IMR-90 (cell line): ENCODE measurements around the gene EPB41L5. TPM values are rescaled to one million over a fixed set of nuclear protein-coding genes. Genes with fewer than 3 reads are reported as not detected.

ENCODE experiments used
- ATAC-seq: fragments of 200-7000 bp; cut with Tn5 transposase; 2 replicates; pipeline ENCODE4 v1.9.1; 2020; ENCODE audit warnings: low read depth, mild to moderate bottlenecking, moderate library complexity
- BruUV-seq: library from RNA; stranded (reverse); fragments of 400-500 nt; replicated peaks from 2 replicates; lab custom pipeline; 2021; lab: Mats Ljungman, UMichigan
- CTCF ChIA-PET: fragments of 300-600 bp; formaldehyde crosslinking; extraction: SDS; loops from one replicate; lab custom pipeline; 2021; ENCODE audit warnings: antibody characterized with exemption; lab: Yijun Ruan, JAX
- POLR2A ChIA-PET: fragments of 300-600 bp; sonication (Branson Sonifier 250); formaldehyde crosslinking; loops from one replicate; lab custom pipeline; 2022; ENCODE audit warnings: antibody characterized with exemption; ENCODE audit not compliant: unreplicated experiment; lab: Charles Lee
- DNase-seq: peaks from one replicate; pipeline ENCODE4 v3.0.0; 2013
- H2AFZ ChIP-seq: replicated peaks from 2 replicates; pipeline ENCODE3; 2013; ENCODE audit warnings: low read length, mild to moderate bottlenecking; ENCODE audit not compliant: poor library complexity
- H2AK5ac ChIP-seq: 2 replicates; pipeline ENCODE4 v1.6.1; 2013; ENCODE audit warnings: low read depth, low read length, inconsistent platforms
- H2AK9ac ChIP-seq: replicated peaks from 2 replicates; pipeline ENCODE3; 2013; ENCODE audit warnings: mild to moderate bottlenecking, low read depth, low read length, moderate library complexity; ENCODE audit not compliant: poor library complexity
- H2BK120ac ChIP-seq: 2 replicates; pipeline ENCODE4 v1.6.1; 2013; ENCODE audit warnings: low read depth, low read length, inconsistent platforms
- H2BK15ac ChIP-seq: 3 replicates; pipeline ENCODE4 v1.6.1; 2013; ENCODE audit warnings: low read depth, low read length, inconsistent platforms
- H2BK20ac ChIP-seq: 2 replicates; pipeline ENCODE4 v1.6.1; 2013; ENCODE audit warnings: low read depth, mild to moderate bottlenecking, inconsistent platforms, low read length, moderate library complexity
- H2BK5ac ChIP-seq: 2 replicates; pipeline ENCODE4 v1.6.1; 2013; ENCODE audit warnings: mild to moderate bottlenecking, low read depth, low read length, inconsistent platforms; ENCODE audit not compliant: poor library complexity, severe bottlenecking
- H3K14ac ChIP-seq: replicated peaks from 2 replicates; pipeline ENCODE4 v1.6.1; 2013; ENCODE audit warnings: low read depth, low read length, inconsistent platforms
- H3K18ac ChIP-seq: 2 replicates; pipeline ENCODE4 v1.6.1; 2013; ENCODE audit warnings: low read depth, low read length, control low read depth
- H3K23ac ChIP-seq: 2 replicates; pipeline ENCODE4 v1.6.1; 2013; ENCODE audit warnings: low read depth, low read length, inconsistent platforms
- H3K27ac ChIP-seq: 2 replicates; pipeline ENCODE4 v1.5.1; 2013; ENCODE audit warnings: mild to moderate bottlenecking, control low read depth, low read length; ENCODE audit not compliant: insufficient read depth
- H3K27me3 ChIP-seq: 2 replicates; pipeline ENCODE4 v1.6.1; 2013; ENCODE audit warnings: low read length; ENCODE audit not compliant: control insufficient read depth, insufficient read depth
- H3K36me3 ChIP-seq: 2 replicates; pipeline ENCODE4 v1.6.1; 2013; ENCODE audit warnings: low read length, mixed read lengths; ENCODE audit not compliant: control insufficient read depth, insufficient read depth
- H3K4ac ChIP-seq: 2 replicates; pipeline ENCODE4 v1.6.1; 2013; ENCODE audit warnings: low read depth, low read length, inconsistent platforms
- H3K4me1 ChIP-seq: 2 replicates; pipeline ENCODE4 v1.6.1; 2013; ENCODE audit warnings: low read length, mixed read lengths; ENCODE audit not compliant: control insufficient read depth, insufficient read depth
- H3K4me2 ChIP-seq: 2 replicates; pipeline ENCODE4 v1.6.1; 2013; ENCODE audit warnings: low read depth, mild to moderate bottlenecking, control low read depth, low read length, moderate library complexity
- H3K4me3 ChIP-seq: 2 replicates; pipeline ENCODE4 v1.5.1; 2013; ENCODE audit warnings: low read depth, mild to moderate bottlenecking, control low read depth, low read length, moderate library complexity; ENCODE audit not compliant: insufficient read depth
- H3K56ac ChIP-seq: 2 replicates; pipeline ENCODE4 v1.6.1; 2013; ENCODE audit warnings: low read length, inconsistent platforms; ENCODE audit not compliant: insufficient read depth; ENCODE audit errors: extremely low read depth
- H3K79me1 ChIP-seq, 2 experiments: 2 replicates each; pipeline ENCODE4 v1.6.1; 2013; ENCODE audit warnings: low read length in 2 of 2, inconsistent platforms in 1 of 2, low read depth in 1 of 2
- H3K9ac ChIP-seq: 2 replicates; pipeline ENCODE4 v1.6.1; 2013; ENCODE audit warnings: low read depth, low read length, control low read depth
- H3K9me1 ChIP-seq: 2 replicates; pipeline ENCODE4 v1.6.1; 2013; ENCODE audit warnings: low read length, inconsistent platforms; ENCODE audit not compliant: insufficient read depth
- H3K9me3 ChIP-seq: 2 replicates; pipeline ENCODE4 v1.6.1; 2013; ENCODE audit warnings: low read length; ENCODE audit not compliant: control insufficient read depth, insufficient read depth
- H4K20me1 ChIP-seq: 2 replicates; pipeline ENCODE4 v1.6.1; 2013; ENCODE audit warnings: low read length, inconsistent platforms; ENCODE audit not compliant: insufficient read depth
- H4K5ac ChIP-seq: 2 replicates; pipeline ENCODE4 v1.6.1; 2013; ENCODE audit warnings: mild to moderate bottlenecking, low read depth, low read length, control low read depth
- H4K8ac ChIP-seq, 2 experiments: 2 replicates each; pipeline ENCODE4 v1.6.1; 2013; ENCODE audit warnings: low read depth in 2 of 2, low read length in 2 of 2, control low read depth in 1 of 2, inconsistent platforms in 1 of 2
- H4K91ac ChIP-seq: 2 replicates; pipeline ENCODE4 v1.6.1; 2013; ENCODE audit warnings: low read depth, low read length, inconsistent platforms; ENCODE audit not compliant: insufficient read depth
- BHLHE40 ChIP-seq: fragments of 150-350 bp; IDR thresholded peaks from 2 replicates; pipeline ENCODE4 v1.6.1; 2016; ENCODE audit warnings: mild to moderate bottlenecking, low read depth, low read length
- CHD1 ChIP-seq: IDR thresholded peaks from 2 replicates; pipeline ENCODE4 v1.6.1; 2012; ENCODE audit warnings: low read depth, low read length, improper control_type of control experiment
- ELK1 ChIP-seq: fragments of 150-350 bp; IDR thresholded peaks from 2 replicates; pipeline ENCODE4 v1.6.1; 2016; ENCODE audit warnings: low read depth, mild to moderate bottlenecking, low read length, moderate library complexity, borderline replicate concordance
- MAFK ChIP-seq: IDR thresholded peaks from 2 replicates; pipeline ENCODE4 v1.6.1; 2012; ENCODE audit warnings: low read depth, low read length, improper control_type of control experiment
- NFE2L2 ChIP-seq: fragments of 150-350 bp; IDR thresholded peaks from 2 replicates; pipeline ENCODE4 v1.6.1; 2016; ENCODE audit warnings: low read depth, mild to moderate bottlenecking, low read length
- POLR2A ChIP-seq: IDR thresholded peaks from 2 replicates; pipeline ENCODE4 v1.6.1; 2012; ENCODE audit warnings: mild to moderate bottlenecking, low read depth, low read length
- RFX5 ChIP-seq: IDR thresholded peaks from 2 replicates; pipeline ENCODE4 v1.8.0; 2012; ENCODE audit warnings: low read depth, mild to moderate bottlenecking, low read length, moderate library complexity
- USF2 ChIP-seq: fragments of 150-350 bp; IDR thresholded peaks from 2 replicates; pipeline ENCODE4 v1.6.1; 2017; ENCODE audit warnings: mild to moderate bottlenecking, antibody characterized with exemption, low read length, low read depth
- WGBS, 2 experiments: methylation state at CpG; one replicate each; pipeline versions ENCODE4 v1.1.5 to v1.1.7; 2013; ENCODE audit warnings: missing lambda C conversion rate in 2 of 2; ENCODE audit not compliant: insufficient read length in 1 of 2; ENCODE audit errors: extremely low coverage in 2 of 2; 5-methylcytosine and 5-hydroxymethylcytosine counted together
- dilution Hi-C: fragments of 300-500 bp; cut with HindIII; formaldehyde crosslinking; loops from one replicate; pipeline ENCODE4 v1.14.3; 2018; ENCODE audit warnings: low sequenced_read_pairs; ENCODE audit not compliant: unreplicated experiment
- in situ Hi-C: fragments of 300-500 bp; cut with MboI; formaldehyde crosslinking; loops from 3 replicates; pipeline ENCODE4 v1.14.3; 2019; ENCODE audit warnings: low sequenced_read_pairs, inconsistent platforms, mixed read lengths
- intact Hi-C: fragments of 100-400 bp; cut with micrococcal nuclease; formaldehyde crosslinking; loops from 2 replicates; pipeline ENCODE4 v1.10.0; 2022
- polyA plus RNA-seq, 3 experiments: library from polyadenylated mRNA; depleted of rRNA; stranded (reverse); fragments of >200 nt; gene quantifications; 2 replicates each; pipeline ENCODE4 v1.2.3, GENCODE V29; 2012; ENCODE audit warnings: low replicate concordance in 1 of 3
- total RNA-seq: library from RNA; depleted of rRNA; stranded (reverse); fragments of >200 nt; gene quantifications from 2 replicates; pipeline ENCODE4 v1.2.3, GENCODE V29; 2012
- TF ChIP-seq, protein P1 (sequence below): conservative IDR thresholded peaks from 2 replicates; pipeline ENCODE4 v1.5.1; 2012; ENCODE audit warnings: mild to moderate bottlenecking, low read depth, low read length, improper control_type of control experiment

EPB41L5 gene
- total and polyA plus RNA-seq, 2 of the 4 experiments (the other 2 are of a cell fraction), result 5.1 to 10.6 TPM

DNA sequence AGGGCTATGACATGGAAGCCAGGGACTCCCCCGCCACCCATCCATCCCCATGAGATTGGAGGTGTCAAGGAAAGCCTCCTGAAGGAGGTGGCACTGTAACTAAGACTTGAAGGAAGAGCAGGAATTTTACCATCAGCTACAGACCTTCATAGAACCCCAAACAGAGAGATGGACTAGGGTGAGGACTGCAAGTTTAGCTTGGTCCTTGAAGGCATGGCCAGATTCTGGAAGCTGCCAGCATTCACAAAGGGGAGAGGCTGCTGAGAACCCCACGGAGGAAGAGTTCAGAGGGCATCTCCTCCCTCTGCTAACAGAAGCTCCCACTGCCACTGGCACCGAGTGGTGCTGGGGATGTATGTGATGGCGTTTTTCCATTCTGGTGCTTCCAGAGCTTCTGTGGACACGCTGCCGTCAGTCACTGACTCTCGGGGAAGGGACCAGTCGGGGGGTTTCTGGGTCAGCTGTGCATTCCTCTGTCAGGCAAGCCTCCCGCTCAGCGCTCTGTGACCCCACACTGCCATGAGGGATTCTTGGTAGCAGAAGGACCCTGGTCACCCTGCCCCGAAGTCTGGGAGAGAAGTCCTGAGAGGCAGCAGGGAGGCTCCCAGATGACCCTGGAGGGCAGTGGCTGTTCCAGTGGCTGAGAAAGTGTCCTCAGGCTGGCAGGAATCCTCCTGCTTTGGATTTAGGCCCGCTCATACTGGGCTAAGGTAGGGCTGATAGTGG, 192.2 kb downstream of the EPB41L5 start:
- Histone ChIP-seq H3K27ac (no peak overlapping the region), H2AFZ (no peak overlapping the region), H3K36me3 (no peaks in the 10 kb centered on the region), H2AK5ac (no peak overlapping the region), H3K9me3 (no peaks in the 10 kb centered on the region), H2BK120ac (no peak overlapping the region), H4K20me1 (no peaks in the 10 kb centered on the region; the same call in 1 of the 2 replicates), H3K4me1 (no peaks in the 10 kb centered on the region), H3K4me3 (no peak overlapping the region), H3K9ac (no peak overlapping the region), H3K4me2 (no peak overlapping the region), H3K79me1 (no peaks in the 10 kb centered on the region), H3K56ac (no peak overlapping the region), H4K5ac (no peak overlapping the region), H2BK15ac (no peak overlapping the region), H2BK20ac (no peak overlapping the region), H3K27me3 (peaks cover 2% of the 10 kb centered on the region; the same call in 1 of the 2 replicates), H3K18ac (no peak overlapping the region), H4K91ac (no peak overlapping the region), H4K8ac (no peak overlapping the region), H2AK9ac (no peak overlapping the region), H3K23ac (no peak overlapping the region), H3K4ac (no peak overlapping the region), H3K14ac (no peak overlapping the region), H3K9me1 (no peaks in the 10 kb centered on the region), H2BK5ac (no peak overlapping the region)
- intact Hi-C loops, result no loop called here
- ChIA-PET CTCF (no interaction called here), POLR2A (no interaction called here)
- DNase-seq (no peak), ATAC-seq (no peak)
- dilution Hi-C loops, result no loop called here
- TF ChIP-seq, protein P1, sequence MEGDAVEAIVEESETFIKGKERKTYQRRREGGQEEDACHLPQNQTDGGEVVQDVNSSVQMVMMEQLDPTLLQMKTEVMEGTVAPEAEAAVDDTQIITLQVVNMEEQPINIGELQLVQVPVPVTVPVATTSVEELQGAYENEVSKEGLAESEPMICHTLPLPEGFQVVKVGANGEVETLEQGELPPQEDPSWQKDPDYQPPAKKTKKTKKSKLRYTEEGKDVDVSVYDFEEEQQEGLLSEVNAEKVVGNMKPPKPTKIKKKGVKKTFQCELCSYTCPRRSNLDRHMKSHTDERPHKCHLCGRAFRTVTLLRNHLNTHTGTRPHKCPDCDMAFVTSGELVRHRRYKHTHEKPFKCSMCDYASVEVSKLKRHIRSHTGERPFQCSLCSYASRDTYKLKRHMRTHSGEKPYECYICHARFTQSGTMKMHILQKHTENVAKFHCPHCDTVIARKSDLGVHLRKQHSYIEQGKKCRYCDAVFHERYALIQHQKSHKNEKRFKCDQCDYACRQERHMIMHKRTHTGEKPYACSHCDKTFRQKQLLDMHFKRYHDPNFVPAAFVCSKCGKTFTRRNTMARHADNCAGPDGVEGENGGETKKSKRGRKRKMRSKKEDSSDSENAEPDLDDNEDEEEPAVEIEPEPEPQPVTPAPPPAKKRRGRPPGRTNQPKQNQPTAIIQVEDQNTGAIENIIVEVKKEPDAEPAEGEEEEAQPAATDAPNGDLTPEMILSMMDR, result no peak
- TF ChIP-seq BHLHE40 (no peak), NFE2L2 (no peak), ELK1 (no peak), RFX5 (no peak), CHD1 (no peak), POLR2A (no peak), USF2 (no peak), MAFK (no peak)
- in situ Hi-C loops, result no loop called here
- BruUV-seq, result no TSS peak
- WGBS, 2 experiments, result 85% methylated on average over 5 of the region's 12 CpGs; no CpG with 5 or more reads in 1 of the 2 experiments
